GM12801 (cell line): ENCODE data around the gene CNGA3.

Experiments used
- TF ChIP-seq, protein P1 (sequence below): IDR thresholded peaks from one replicate; pipeline ENCODE4 v1.5.1; 2011; ENCODE audit warnings: control low read depth; ENCODE audit not compliant: insufficient read length; ENCODE audit errors: extremely low read depth

CNGA3 gene

DNA sequence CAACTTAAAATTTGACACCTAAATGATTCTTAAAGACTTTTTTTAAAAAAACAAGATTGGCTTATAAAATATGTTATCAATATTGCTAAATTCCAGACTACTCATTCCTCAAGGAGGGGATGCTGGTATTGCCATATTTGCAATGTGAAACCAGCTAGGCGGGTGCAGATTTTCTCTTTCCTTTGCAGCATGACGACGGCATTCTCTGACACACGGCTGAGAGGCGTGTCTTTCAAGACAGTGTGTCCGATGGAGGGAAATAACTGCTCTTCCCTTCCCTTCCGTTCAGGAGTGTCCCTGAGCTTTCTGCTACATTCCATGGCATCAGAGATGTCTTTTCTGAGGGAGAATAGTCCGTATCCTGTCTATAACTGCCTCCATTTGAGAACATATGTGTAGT lies 38.2 kb upstream of the CNGA3 start:
- TF ChIP-seq, protein P1, sequence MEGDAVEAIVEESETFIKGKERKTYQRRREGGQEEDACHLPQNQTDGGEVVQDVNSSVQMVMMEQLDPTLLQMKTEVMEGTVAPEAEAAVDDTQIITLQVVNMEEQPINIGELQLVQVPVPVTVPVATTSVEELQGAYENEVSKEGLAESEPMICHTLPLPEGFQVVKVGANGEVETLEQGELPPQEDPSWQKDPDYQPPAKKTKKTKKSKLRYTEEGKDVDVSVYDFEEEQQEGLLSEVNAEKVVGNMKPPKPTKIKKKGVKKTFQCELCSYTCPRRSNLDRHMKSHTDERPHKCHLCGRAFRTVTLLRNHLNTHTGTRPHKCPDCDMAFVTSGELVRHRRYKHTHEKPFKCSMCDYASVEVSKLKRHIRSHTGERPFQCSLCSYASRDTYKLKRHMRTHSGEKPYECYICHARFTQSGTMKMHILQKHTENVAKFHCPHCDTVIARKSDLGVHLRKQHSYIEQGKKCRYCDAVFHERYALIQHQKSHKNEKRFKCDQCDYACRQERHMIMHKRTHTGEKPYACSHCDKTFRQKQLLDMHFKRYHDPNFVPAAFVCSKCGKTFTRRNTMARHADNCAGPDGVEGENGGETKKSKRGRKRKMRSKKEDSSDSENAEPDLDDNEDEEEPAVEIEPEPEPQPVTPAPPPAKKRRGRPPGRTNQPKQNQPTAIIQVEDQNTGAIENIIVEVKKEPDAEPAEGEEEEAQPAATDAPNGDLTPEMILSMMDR: no peak

DNA sequence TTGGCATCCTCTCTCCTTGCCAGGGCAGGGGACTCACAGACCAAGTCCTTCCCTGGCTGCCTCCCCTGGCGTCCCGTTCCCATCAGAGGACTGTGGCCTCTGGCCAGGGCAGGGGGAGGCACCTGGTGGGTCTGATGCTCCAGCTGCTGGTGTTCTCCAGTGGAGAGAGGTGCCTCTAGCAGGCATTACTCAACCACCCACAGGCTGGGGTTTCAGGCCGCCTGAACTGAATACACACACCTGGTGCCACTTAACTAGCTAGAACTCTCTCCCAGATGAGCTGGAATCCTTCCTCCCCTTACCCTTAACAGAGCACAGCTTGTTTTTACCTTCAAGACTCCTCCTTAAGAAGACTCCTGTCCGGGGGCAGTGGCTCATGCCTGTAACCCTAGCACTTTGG lies 37.7 kb upstream of the CNGA3 start:
- TF ChIP-seq, protein P1: no peak

DNA sequence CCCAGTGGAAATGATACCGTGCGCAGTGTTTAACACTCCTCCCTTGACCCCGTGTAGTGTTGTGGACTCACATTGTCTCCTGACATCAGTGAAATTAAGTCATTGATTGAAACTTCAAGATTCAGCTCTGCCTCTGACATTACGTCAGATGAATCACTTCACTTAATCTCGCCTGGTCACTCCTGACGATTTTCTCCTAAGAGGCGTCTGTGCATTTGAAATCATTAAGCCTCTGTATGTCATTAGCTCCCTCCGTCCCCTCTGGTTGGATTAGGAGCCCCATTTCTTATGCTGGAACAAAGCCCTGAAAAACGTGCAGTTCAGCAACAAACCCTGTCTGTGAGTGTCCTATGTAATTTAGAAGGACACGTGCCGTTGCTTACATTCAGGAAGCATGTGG lies 36.7 kb upstream of the CNGA3 start:
- TF ChIP-seq, protein P1: no peak

DNA sequence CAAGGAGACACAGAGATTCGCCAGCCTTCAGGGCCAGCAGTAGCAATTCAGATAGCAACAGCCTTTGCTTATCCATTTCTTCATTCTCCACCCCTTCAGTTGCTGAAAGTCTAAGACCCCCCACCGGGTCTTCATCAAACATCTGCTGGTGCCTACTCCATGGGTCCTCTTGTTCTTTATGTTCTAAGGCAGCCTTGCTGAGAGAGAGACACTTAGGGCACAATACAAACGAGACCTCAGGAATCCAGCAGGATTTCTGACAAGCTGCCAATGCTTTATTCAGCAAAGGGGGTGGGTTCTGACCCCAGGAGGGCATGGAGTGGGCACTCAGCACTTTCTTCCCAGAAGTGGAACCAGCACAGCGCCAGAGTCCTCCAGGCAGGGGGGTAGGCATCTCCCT lies 36.2 kb upstream of the CNGA3 start:
- TF ChIP-seq, protein P1: no peak

DNA sequence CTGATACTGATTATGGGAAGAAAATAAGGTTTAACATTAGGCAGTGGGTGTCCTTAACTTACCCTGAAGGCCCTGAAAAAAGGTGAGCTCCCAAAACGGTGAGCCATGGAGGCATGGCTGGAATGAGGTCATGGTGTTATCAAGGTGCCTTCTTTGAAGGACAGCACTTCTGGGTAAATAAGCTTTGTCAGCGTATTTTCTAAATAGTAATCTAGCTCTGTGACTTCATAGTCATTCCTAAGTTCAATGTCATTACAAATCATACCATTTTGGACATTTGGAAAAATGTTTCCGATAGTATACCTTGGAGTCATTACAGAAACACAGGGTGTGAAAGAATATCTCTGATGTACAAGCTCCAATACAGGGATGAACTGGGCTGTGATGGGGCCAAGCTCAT lies 35.2 kb upstream of the CNGA3 start:
- TF ChIP-seq, protein P1: no peak

DNA sequence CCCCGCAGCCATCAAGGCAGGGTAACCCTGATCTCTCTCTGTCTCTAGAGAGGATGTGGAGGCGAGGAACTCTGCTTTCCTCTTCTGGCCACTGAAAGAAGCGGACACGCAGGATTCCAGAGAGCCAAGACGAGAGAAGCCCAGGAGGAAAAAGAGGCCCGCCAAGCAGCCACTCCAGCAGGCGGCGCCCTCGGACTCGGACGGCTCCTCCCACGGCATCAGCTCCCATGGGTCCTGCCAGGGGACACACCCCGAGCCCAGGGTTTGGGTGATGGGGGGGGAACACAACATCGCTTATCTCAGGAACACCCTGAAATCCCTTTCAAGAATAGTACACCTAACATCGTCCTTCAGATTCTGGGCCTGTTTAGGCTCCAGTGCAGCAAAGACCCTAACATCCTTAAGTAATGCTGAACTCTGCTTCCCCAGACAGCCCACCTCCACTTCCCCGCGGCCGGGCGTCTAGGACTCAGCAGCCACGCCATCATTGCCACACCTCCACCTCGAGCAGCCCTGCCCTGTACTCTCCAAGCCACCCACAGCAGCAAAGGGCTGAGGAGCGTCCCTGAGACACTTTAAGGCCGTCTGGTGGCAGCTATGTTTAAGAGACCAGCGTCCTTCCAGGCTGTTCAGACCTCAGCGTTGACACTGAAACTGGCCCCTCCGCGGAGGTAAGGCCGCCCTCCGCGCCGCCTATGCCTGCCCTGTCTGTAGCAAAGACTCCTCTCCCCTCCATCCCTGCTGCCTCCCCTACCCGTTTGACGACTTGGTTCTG lies 34.3 kb upstream of the CNGA3 start:
- TF ChIP-seq, protein P1: no peak

DNA sequence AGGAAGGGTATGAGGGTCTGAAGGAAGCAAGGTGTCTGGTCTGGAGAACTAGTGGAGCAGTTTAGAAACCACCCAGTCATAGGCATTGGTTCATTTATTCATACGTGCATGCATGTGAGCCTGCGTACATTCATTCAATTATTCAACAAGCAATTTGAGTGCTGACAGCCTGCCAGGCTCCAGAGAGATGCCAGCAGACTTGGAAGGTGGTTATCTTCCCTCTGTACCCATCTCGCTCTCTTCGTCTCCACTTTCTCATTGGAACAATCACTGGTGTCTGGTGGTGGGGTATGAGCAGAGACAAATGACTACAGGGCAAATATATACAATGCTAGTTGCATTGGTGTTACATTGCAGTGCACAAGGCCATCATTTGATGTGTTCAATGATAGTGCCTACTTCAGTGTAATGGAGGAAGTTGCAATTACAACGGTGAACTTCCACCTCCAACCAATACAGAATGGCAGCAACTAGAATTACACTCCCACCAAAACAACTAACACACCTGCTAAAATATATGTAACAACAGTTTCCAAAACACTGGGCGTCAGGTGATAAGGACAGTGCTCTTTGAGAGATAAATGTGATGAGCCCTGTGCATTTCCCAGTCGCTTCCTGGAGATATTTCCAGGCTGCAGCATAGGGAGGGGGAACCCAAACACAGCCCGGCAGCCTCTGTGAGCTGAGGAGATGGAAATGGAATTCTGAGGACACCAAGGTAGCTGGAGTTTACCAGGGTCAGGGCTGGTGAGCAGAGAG lies 32.6 kb upstream of the CNGA3 start:
- TF ChIP-seq, protein P1: no peak
